Stimulated activated CD4-positive, alpha-beta T cell treated with anti-CD3 and anti-CD28 coated beads, TNF-alpha, amount 100 ng/mL, for 24 hours (primary cell): ENCODE data around the gene SP5.
"Not testable (repeated sequence)": the region's sequence is repeated elsewhere in the genome, so short reads cannot be mapped to it uniquely, and the experiment has no call there.

Source experiments
- DNase-seq, 3 experiments: peaks; one replicate each; pipeline ENCODE4 v3.0.0-alpha.2; 2020; ENCODE audit warnings: low read depth in 3 of 3

Gene SP5

GRCh38 chr2:170739048-170739447, 23.9 kb downstream of the SP5 start:
- DNase-seq: no peak

- no peak for DNase-seq
These were observed 24.4 kb downstream of the SP5 start for GRCh38 chr2:170739507-170740046.

GRCh38 chr2:170740660-170741059, 25.5 kb downstream of the SP5 start:
- no peak for DNase-seq

- no peak for DNase-seq
These were observed 26.9 kb downstream of the SP5 start for GRCh38 chr2:170742000-170742399.

GRCh38 chr2:170742896-170743529, 27.9 kb downstream of the SP5 start:
- no peak for DNase-seq

- DNase-seq: no peak
These were observed 28.5 kb downstream of the SP5 start for GRCh38 chr2:170743530-170744239.

- no peak for DNase-seq
These were observed 29.3 kb downstream of the SP5 start for GRCh38 chr2:170744248-170745002.

- no peak for DNase-seq
These were observed 30.2 kb downstream of the SP5 start for GRCh38 chr2:170745305-170745704.

- DNase-seq: no peak
These were observed 32.8 kb downstream of the SP5 start for GRCh38 chr2:170747921-170748320.

GRCh38 chr2:170751555-170751954, 36.4 kb downstream of the SP5 start:
- DNase-seq: not testable (repeated sequence)

GRCh38 chr2:170761572-170761971, 46.4 kb downstream of the SP5 start:
- no peak for DNase-seq

- no peak for DNase-seq
These were observed 47.6 kb downstream of the SP5 start for GRCh38 chr2:170762760-170763159.

GRCh38 chr2:170763232-170763631, 48.1 kb downstream of the SP5 start:
- no peak for DNase-seq

- DNase-seq: no peak
These were observed 49.7 kb downstream of the SP5 start for GRCh38 chr2:170764880-170765261.

- DNase-seq: no peak
These were observed 51.6 kb downstream of the SP5 start for GRCh38 chr2:170766693-170767092.
